Lower leg skin (tissue), 3 donors: ENCODE measurements around the gene LOXL3.

Source experiments
- POLR2A ChIP-seq, 2 donors: fragments of 450-650 bp; IDR thresholded peaks; one replicate each; pipeline ENCODE4 v1.6.1; 2016 to 2017; ENCODE audit warnings: antibody characterized with exemption in 2 of 2, mild to moderate bottlenecking in 1 of 2, moderate library complexity in 1 of 2
- TF ChIP-seq, protein P1 (sequence below), 3 donors: fragments of 450-650 bp; IDR thresholded peaks; one replicate each; pipeline ENCODE4 v1.5.1; 2016; ENCODE audit warnings: antibody characterized with exemption in 3 of 3, mild to moderate bottlenecking in 3 of 3, moderate library complexity in 2 of 3

DNA sequence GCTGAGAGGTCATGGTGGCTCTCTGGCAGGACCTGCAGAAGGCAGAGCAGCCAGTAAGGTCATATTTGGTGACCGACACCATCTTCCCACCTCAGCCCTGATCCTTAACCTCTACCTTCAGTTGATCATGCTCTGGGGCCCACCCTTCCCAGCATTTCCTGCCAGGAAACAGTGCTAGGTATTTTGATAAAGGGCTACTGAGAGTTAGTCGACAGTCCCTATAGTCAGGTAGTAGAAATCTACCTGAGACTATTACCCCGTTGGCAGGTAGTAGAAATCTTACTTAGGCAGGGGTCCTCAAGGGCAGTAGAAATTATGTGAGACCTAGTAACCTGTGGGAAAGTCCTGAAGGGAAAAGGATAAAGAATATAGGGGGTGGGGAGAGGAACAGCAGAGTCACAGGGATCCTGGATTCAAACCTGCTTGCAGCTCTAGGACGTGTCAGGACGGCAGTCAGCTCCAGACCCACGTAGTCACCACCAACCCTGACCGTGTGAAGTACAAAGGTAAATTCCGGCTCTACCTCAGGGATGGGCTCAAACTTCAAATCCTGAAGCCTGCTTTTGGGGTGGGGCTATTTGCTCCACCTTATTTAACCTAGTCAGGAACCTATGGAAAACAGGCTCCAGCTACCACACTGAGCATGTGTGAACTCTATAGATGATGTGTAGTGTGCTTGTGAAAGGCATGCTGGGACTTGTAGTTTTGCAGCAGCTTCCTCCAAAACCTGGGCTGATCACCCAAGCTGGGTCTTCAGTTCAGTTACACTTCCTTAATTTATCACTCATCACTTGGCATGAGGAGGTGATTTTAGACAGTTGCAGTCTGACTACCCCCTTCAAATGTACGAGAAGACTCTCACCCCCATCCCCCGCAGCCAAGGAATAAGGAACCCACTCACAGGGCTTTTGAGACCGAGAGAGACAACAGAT lies 27.8 kb downstream of the LOXL3 start, which contains the start of gene DQX1:
- TF ChIP-seq, protein P1, sequence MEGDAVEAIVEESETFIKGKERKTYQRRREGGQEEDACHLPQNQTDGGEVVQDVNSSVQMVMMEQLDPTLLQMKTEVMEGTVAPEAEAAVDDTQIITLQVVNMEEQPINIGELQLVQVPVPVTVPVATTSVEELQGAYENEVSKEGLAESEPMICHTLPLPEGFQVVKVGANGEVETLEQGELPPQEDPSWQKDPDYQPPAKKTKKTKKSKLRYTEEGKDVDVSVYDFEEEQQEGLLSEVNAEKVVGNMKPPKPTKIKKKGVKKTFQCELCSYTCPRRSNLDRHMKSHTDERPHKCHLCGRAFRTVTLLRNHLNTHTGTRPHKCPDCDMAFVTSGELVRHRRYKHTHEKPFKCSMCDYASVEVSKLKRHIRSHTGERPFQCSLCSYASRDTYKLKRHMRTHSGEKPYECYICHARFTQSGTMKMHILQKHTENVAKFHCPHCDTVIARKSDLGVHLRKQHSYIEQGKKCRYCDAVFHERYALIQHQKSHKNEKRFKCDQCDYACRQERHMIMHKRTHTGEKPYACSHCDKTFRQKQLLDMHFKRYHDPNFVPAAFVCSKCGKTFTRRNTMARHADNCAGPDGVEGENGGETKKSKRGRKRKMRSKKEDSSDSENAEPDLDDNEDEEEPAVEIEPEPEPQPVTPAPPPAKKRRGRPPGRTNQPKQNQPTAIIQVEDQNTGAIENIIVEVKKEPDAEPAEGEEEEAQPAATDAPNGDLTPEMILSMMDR (IDR thresholded peaks at IDR 0.05): no peak
- TF ChIP-seq POLR2A (IDR thresholded peaks at IDR 0.05): no peak
